SK-N-SH (cell line): ENCODE data around the gene FRY. TPM values are rescaled to one million over a fixed set of nuclear protein-coding genes. Genes with fewer than 3 reads are reported as not detected.

Experiments
- CTCF ChIA-PET: fragments of 300-600, 350-600 bp; formaldehyde crosslinking; extraction: SDS; loops from one replicate; lab custom pipeline; 2021; lab: Yijun Ruan, JAX
- POLR2A ChIA-PET: fragments of 350-600 bp; sonication (Branson Sonifier 250); formaldehyde crosslinking; extraction: SDS; loops from one replicate; lab custom pipeline; 2020; ENCODE audit warnings: antibody characterized with exemption, inconsistent platforms; lab: Yijun Ruan, JAX
- DNase-seq: peaks from one replicate; pipeline ENCODE4 v3.0.0; 2012
- H2AFZ ChIP-seq: fragments of 200-600 bp; sonication (generic); 2 replicates; pipeline ENCODE4 v1.8.1; 2016; ENCODE audit warnings: antibody characterized with exemption, mild to moderate bottlenecking, low read depth
- H3F3A ChIP-seq: fragments of 200-600 bp; sonication (generic); replicated peaks from 2 replicates; pipeline ENCODE3; 2016; ENCODE audit warnings: antibody characterized with exemption, mild to moderate bottlenecking; ENCODE audit not compliant: insufficient read depth
- H3K27ac ChIP-seq, 2 experiments: fragments of 200-500 bp in 1 of 2; fragments of 200-600 bp in 1 of 2; sonication (Bioruptor generic) in 1 of 2; sonication (generic), shearing (Covaris generic) in 1 of 2; 2 replicates each; pipeline versions ENCODE4 v1.5.1 to v1.6.1; 2014 to 2016; ENCODE audit warnings: low read depth in 2 of 2, inconsistent platforms in 1 of 2, low read length in 1 of 2, mild to moderate bottlenecking in 1 of 2, mixed read lengths in 1 of 2
- H3K27me3 ChIP-seq: fragments of 200-600 bp; sonication (generic), shearing (Covaris generic); 2 replicates; pipeline ENCODE4 v1.6.1; 2016; ENCODE audit warnings: mixed run types; ENCODE audit not compliant: insufficient read depth
- H3K36me3 ChIP-seq, 2 experiments: fragments of 200-500 bp in 1 of 2; fragments of 200-600 bp in 1 of 2; sonication (Bioruptor generic) in 1 of 2; sonication (generic) in 1 of 2; replicated peaks in 1 of 2; 2 replicates each; pipeline versions ENCODE3 to v1.5.1; 2014 to 2016; ENCODE audit warnings: low read length in 1 of 2, mild to moderate bottlenecking in 1 of 2; ENCODE audit not compliant: insufficient read depth in 2 of 2, control insufficient read depth in 1 of 2
- H3K4me1 ChIP-seq, 2 experiments: fragments of 200-500 bp in 1 of 2; fragments of 200-600 bp in 1 of 2; sonication (Bioruptor generic) in 1 of 2; sonication (generic), shearing (Covaris generic) in 1 of 2; 2 replicates each; pipeline versions ENCODE4 v1.5.1 to v1.6.1; 2014 to 2016; ENCODE audit warnings: low read depth in 1 of 2, low read length in 1 of 2, mixed run types in 1 of 2; ENCODE audit not compliant: insufficient read depth in 2 of 2, control insufficient read depth in 1 of 2
- H3K4me2 ChIP-seq: fragments of 200-600 bp; sonication (generic), shearing (Covaris generic); 2 replicates; pipeline ENCODE4 v1.6.1; 2017; ENCODE audit warnings: mixed run types
- H3K4me3 ChIP-seq, 2 experiments: fragments of 200-500 bp in 1 of 2; fragments of 200-600 bp in 1 of 2; sonication (Bioruptor generic) in 1 of 2; sonication (generic), shearing (Covaris generic) in 1 of 2; 2 replicates each; pipeline versions ENCODE4 v1.5.1 to v1.8.1; 2014 to 2016; ENCODE audit warnings: low read depth in 2 of 2, inconsistent platforms in 1 of 2, low read length in 1 of 2, mild to moderate bottlenecking in 1 of 2, mixed read lengths in 1 of 2, moderate library complexity in 1 of 2
- H3K79me2 ChIP-seq: fragments of 200-600 bp; sonication (generic); 2 replicates; pipeline ENCODE4 v1.8.1; 2017; ENCODE audit warnings: mild to moderate bottlenecking; ENCODE audit not compliant: insufficient read depth
- H3K9ac ChIP-seq: fragments of 200-600 bp; sonication (generic); 2 replicates; pipeline ENCODE4 v1.6.1; 2017; ENCODE audit warnings: mixed run types
- H3K9me2 ChIP-seq: fragments of 200-600 bp; sonication (generic); 2 replicates; pipeline ENCODE4 v1.6.1; 2017; ENCODE audit warnings: mixed run types
- H3K9me3 ChIP-seq: fragments of 200-600 bp; sonication (generic); 2 replicates; pipeline ENCODE4 v1.6.1; 2017; ENCODE audit warnings: mixed run types, mild to moderate bottlenecking, moderate library complexity
- H4K20me1 ChIP-seq: fragments of 200-600 bp; sonication (generic); 2 replicates; pipeline ENCODE4 v1.6.1; 2017; ENCODE audit warnings: mild to moderate bottlenecking, mixed run types; ENCODE audit not compliant: insufficient read depth
- CHD2 ChIP-seq: fragments of 150-350 bp; IDR thresholded peaks from 2 replicates; pipeline ENCODE4 v1.6.1; 2018; ENCODE audit warnings: low read length; ENCODE audit not compliant: partially characterized antibody
- CTCF ChIP-seq: fragments of 200-600 bp; sonication (generic); IDR thresholded peaks from 2 replicates; pipeline ENCODE4 v1.6.1; 2017; ENCODE audit warnings: antibody characterized with exemption, mild to moderate bottlenecking, moderate library complexity
- EZH2phosphoT487 ChIP-seq: fragments of 200-600 bp; sonication (generic); IDR thresholded peaks from 2 replicates; pipeline ENCODE4 v1.6.1; 2017; ENCODE audit warnings: low read depth, mixed run types, mild to moderate bottlenecking, antibody characterized with exemption, moderate library complexity, borderline replicate concordance
- FOSL2 ChIP-seq: IDR thresholded peaks from 2 replicates; pipeline ENCODE4 v1.4.0; 2012; ENCODE audit warnings: low read depth, mild to moderate bottlenecking, moderate library complexity, borderline replicate concordance
- FOXM1 ChIP-seq: IDR thresholded peaks from 2 replicates; pipeline ENCODE4 v1.4.0; 2012; ENCODE audit warnings: low read depth, mild to moderate bottlenecking
- GABPA ChIP-seq: IDR thresholded peaks from 2 replicates; pipeline ENCODE4 v1.4.0; 2012; ENCODE audit warnings: low read depth, mild to moderate bottlenecking
- JUND ChIP-seq: IDR thresholded peaks from 2 replicates; pipeline ENCODE4 v1.4.0; 2012
- MEF2A ChIP-seq: IDR thresholded peaks from 2 replicates; pipeline ENCODE4 v1.4.0; 2012; ENCODE audit warnings: low read depth, borderline replicate concordance
- NFIC ChIP-seq: IDR thresholded peaks from 2 replicates; pipeline ENCODE4 v1.4.0; 2012; ENCODE audit warnings: borderline replicate concordance
- NRF1 ChIP-seq: IDR thresholded peaks from 2 replicates; pipeline ENCODE4 v1.6.1; 2012; ENCODE audit warnings: low read depth, mild to moderate bottlenecking, low read length
- RAD21 ChIP-seq: IDR thresholded peaks from 2 replicates; pipeline ENCODE4 v1.6.1; 2012; ENCODE audit warnings: mild to moderate bottlenecking, low read length
- RCOR1 ChIP-seq: fragments of 150-350 bp; IDR thresholded peaks from 2 replicates; pipeline ENCODE4 v1.6.1; 2017; ENCODE audit warnings: antibody characterized with exemption, low read length
- REST ChIP-seq: IDR thresholded peaks from 2 replicates; pipeline ENCODE4 v1.6.1; 2012; ENCODE audit warnings: mild to moderate bottlenecking, low read depth, low read length, moderate library complexity
- RFX5 ChIP-seq: IDR thresholded peaks from 2 replicates; pipeline ENCODE4 v1.6.1; 2012; ENCODE audit warnings: mild to moderate bottlenecking, improper control_type of control experiment, low read length
- SMC3 ChIP-seq: IDR thresholded peaks from 2 replicates; pipeline ENCODE4 v1.6.1; 2012; ENCODE audit warnings: low read depth, low read length, improper control_type of control experiment
- TAF1 ChIP-seq: IDR thresholded peaks from 2 replicates; pipeline ENCODE4 v1.6.1; 2012; ENCODE audit warnings: low read depth, mild to moderate bottlenecking, low read length, moderate library complexity, borderline replicate concordance
- TEAD4 ChIP-seq: IDR thresholded peaks from 2 replicates; pipeline ENCODE4 v1.4.0; 2012; ENCODE audit warnings: mild to moderate bottlenecking, borderline replicate concordance; ENCODE audit not compliant: insufficient read depth
- WGBS: methylation state at CpG from one replicate; pipeline ENCODE4 v1.1.6; 2017; ENCODE audit warnings: low lambda C conversion rate; 5-methylcytosine and 5-hydroxymethylcytosine counted together
- polyA plus RNA-seq, 3 experiments: library from polyadenylated mRNA; depleted of rRNA; stranded (reverse); fragments of >200 nt; gene quantifications; 2 replicates each; pipeline ENCODE4 v1.2.3, GENCODE V29; 2012
- TF ChIP-seq, protein P1 (sequence below): IDR thresholded peaks from 2 replicates; pipeline ENCODE4 v1.4.0; 2012; ENCODE audit warnings: low read depth, borderline replicate concordance
- TF ChIP-seq, protein P2 (sequence below): IDR thresholded peaks from 2 replicates; pipeline ENCODE4 v1.4.0; 2012; ENCODE audit warnings: low read depth
- TF ChIP-seq, protein P3 (sequence below): fragments of 150-350 bp; IDR thresholded peaks from 2 replicates; pipeline ENCODE4 v1.6.1; 2016; ENCODE audit warnings: mild to moderate bottlenecking, low read depth, low read length

FRY gene
- polyA plus RNA-seq, 1 of the 3 experiments (the other 2 are of a cell fraction): 1.4 TPM

DNA sequence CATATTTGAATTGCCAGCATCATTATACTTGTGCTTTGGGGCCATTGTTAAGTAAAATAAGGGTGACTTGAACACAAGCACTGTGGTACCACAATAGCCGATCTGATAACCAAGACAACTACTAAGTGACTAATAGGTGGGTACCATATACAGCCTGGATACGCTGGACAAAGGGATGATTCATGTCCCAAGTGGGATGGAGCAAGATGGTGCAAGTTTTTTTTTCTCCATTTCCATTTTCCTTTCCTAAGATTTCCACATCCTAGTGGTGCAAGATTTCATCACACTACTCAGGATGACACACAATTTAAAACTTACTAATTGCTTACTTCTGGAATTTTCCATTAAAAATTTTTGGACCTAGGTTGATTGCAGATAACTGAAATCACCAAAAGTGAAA lies 298.9 kb downstream of the FRY start (continued):
- TF ChIP-seq, protein P1, sequence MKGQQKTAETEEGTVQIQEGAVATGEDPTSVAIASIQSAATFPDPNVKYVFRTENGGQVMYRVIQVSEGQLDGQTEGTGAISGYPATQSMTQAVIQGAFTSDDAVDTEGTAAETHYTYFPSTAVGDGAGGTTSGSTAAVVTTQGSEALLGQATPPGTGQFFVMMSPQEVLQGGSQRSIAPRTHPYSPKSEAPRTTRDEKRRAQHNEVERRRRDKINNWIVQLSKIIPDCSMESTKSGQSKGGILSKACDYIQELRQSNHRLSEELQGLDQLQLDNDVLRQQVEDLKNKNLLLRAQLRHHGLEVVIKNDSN: no peak
- TF ChIP-seq RFX5 (no peak), TAF1 (no peak), SMC3 (no peak), NFIC (no peak), EZH2phosphoT487 (no peak)
- TF ChIP-seq, protein P2, sequence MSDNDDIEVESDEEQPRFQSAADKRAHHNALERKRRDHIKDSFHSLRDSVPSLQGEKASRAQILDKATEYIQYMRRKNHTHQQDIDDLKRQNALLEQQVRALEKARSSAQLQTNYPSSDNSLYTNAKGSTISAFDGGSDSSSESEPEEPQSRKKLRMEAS: no peak

- no peak for DNase-seq
- ChIA-PET POLR2A (no interaction called here), CTCF (interaction anchor here (1.3 to 1.4 kb wide), 2 partner anchors 246 to 424 kb away, joined by 3 read pairs; no protein-coding TSS in a partner anchor)
- no peaks in the 10 kb centered on the region for H3K9me2 ChIP-seq
- H3F3A ChIP-seq: peaks cover 5% of the 10 kb centered on the region
- H3K4me1 ChIP-seq: no peaks in the 10 kb centered on the region
- 95% methylated on average over 2 of the region's 2 CpGs for WGBS
- H3K4me2 ChIP-seq: no peak overlapping the region
- H3K9ac ChIP-seq: no peak overlapping the region
- no peak overlapping the region for H3K27ac ChIP-seq
- H2AFZ ChIP-seq: no peak overlapping the region
- TF ChIP-seq RFX5 (no peak), REST (no peak), FOSL2 (no peak), CHD2 (no peak), GABPA (no peak), NRF1 (no peak), TAF1 (no peak), TEAD4 (no peak), FOXM1 (no peak), RAD21 (no peak), CTCF (no peak), RCOR1 (no peak), MEF2A (no peak), JUND (no peak)
- TF ChIP-seq, protein P3, sequence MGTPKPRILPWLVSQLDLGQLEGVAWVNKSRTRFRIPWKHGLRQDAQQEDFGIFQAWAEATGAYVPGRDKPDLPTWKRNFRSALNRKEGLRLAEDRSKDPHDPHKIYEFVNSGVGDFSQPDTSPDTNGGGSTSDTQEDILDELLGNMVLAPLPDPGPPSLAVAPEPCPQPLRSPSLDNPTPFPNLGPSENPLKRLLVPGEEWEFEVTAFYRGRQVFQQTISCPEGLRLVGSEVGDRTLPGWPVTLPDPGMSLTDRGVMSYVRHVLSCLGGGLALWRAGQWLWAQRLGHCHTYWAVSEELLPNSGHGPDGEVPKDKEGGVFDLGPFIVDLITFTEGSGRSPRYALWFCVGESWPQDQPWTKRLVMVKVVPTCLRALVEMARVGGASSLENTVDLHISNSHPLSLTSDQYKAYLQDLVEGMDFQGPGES: no peak
- TF ChIP-seq, protein P1: no peak
- no peaks in the 10 kb centered on the region for H3K27me3 ChIP-seq
- H3K4me3 ChIP-seq: no peak overlapping the region
- peaks cover 12 to 51% of the 10 kb centered on the region in 2 experiments for H3K36me3 ChIP-seq
- H3K9me3 ChIP-seq: no peaks in the 10 kb centered on the region
- no peaks in the 10 kb centered on the region for H4K20me1 ChIP-seq
- H3K79me2 ChIP-seq: peaks cover 9% of the 10 kb centered on the region; the same call in 1 of the 2 replicates
Measured at GRCh38 chr13:32334671-32335070, 303.1 kb downstream of the FRY start.
